Panc1 (cell line): ENCODE measurements around the gene PDCD10. TPM values are rescaled to one million over a fixed set of nuclear protein-coding genes. Genes with fewer than 3 reads are reported as not detected.

Source experiments
- ATAC-seq: fragments of 200-7000 bp; cut with Tn5 transposase; 2 replicates; pipeline ENCODE4 v1.9.1; 2020; ENCODE audit warnings: mild to moderate bottlenecking, moderate library complexity
- BruUV-seq: library from RNA; stranded (reverse); fragments of 400-500 nt; replicated peaks from 2 replicates; lab custom pipeline; 2021; lab: Mats Ljungman, UMichigan
- CTCF ChIA-PET: fragments of 300-600 bp; sonication (Branson Sonifier 250); formaldehyde crosslinking; loops from one replicate; lab custom pipeline; 2022; ENCODE audit warnings: antibody characterized with exemption; lab: Charles Lee
- POLR2A ChIA-PET: fragments of 300-600 bp; sonication (Branson Sonifier 250); formaldehyde crosslinking; loops from one replicate; lab custom pipeline; 2022; ENCODE audit warnings: antibody characterized with exemption; lab: Charles Lee
- DNase-seq: peaks from one replicate; pipeline ENCODE4 v3.0.0-alpha.2; 2010; ENCODE audit warnings: low read depth, low spot score
- H3K27ac ChIP-seq: 2 replicates; pipeline ENCODE4 v1.5.1; 2011; ENCODE audit warnings: mild to moderate bottlenecking, low read length, inconsistent platforms
- H3K27me3 ChIP-seq: fragments of 200-500 bp; sonication (Bioruptor generic); 2 replicates; pipeline ENCODE4 v1.6.0; 2014; ENCODE audit warnings: low read length, inconsistent platforms; ENCODE audit not compliant: control insufficient read depth, insufficient read depth
- H3K36me3 ChIP-seq: fragments of 200-500 bp; sonication (Bioruptor generic); 2 replicates; pipeline ENCODE4 v1.5.1; 2014; ENCODE audit warnings: inconsistent platforms, mild to moderate bottlenecking, low read length, moderate library complexity; ENCODE audit not compliant: control insufficient read depth, insufficient read depth
- H3K4me1 ChIP-seq: 2 replicates; pipeline ENCODE4 v1.5.1; 2011; ENCODE audit warnings: inconsistent platforms, mild to moderate bottlenecking, low read length, moderate library complexity; ENCODE audit not compliant: control insufficient read depth, insufficient read depth
- H3K4me3 ChIP-seq, 2 experiments: 2 replicates each; pipeline ENCODE4 v1.5.1; 2011 to 2012; ENCODE audit warnings: low read depth in 2 of 2, low read length in 2 of 2, mild to moderate bottlenecking in 2 of 2, inconsistent platforms in 1 of 2, moderate library complexity in 1 of 2
- H3K9me3 ChIP-seq: fragments of 200-500 bp; sonication (Bioruptor generic); 2 replicates; pipeline ENCODE4 v1.5.1; 2014; ENCODE audit warnings: low read depth, mild to moderate bottlenecking, inconsistent platforms, low read length, moderate library complexity; ENCODE audit not compliant: control insufficient read depth, insufficient read depth
- CTCF ChIP-seq: fragments of 450-650 bp; IDR thresholded peaks from 2 replicates; pipeline ENCODE4 v1.5.1; 2017; ENCODE audit warnings: mild to moderate bottlenecking
- POLR2AphosphoS5 ChIP-seq: IDR thresholded peaks from 2 replicates; pipeline ENCODE4 v1.6.1; 2012; ENCODE audit warnings: mild to moderate bottlenecking, low read depth, low read length, moderate library complexity
- REST ChIP-seq, 2 experiments: IDR thresholded peaks; 2 replicates each; pipeline ENCODE4 v1.6.1; 2011 to 2012; ENCODE audit warnings: low read depth in 2 of 2, control low read depth in 1 of 2, low read length in 1 of 2, mild to moderate bottlenecking in 1 of 2, moderate library complexity in 1 of 2; ENCODE audit not compliant: insufficient read depth in 1 of 2
- SIN3A ChIP-seq: IDR thresholded peaks from 2 replicates; pipeline ENCODE4 v1.6.1; 2012; ENCODE audit warnings: low read depth, mild to moderate bottlenecking, low read length, moderate library complexity, borderline replicate concordance; ENCODE audit not compliant: insufficient read depth
- TCF7L2 ChIP-seq: IDR thresholded peaks from 2 replicates; pipeline ENCODE4 v1.6.1; 2011; ENCODE audit warnings: mild to moderate bottlenecking, low read depth, low read length, inconsistent platforms
- in situ Hi-C: cut with HindIII; loops from 2 replicates; pipeline ENCODE4 v1.10.0; 2016; ENCODE audit warnings: low sequenced_read_pairs, low pct_unique_long_range_greater_than_20kb
- intact Hi-C: fragments of 100-400 bp; cut with micrococcal nuclease; formaldehyde crosslinking; loops from one replicate; pipeline ENCODE4 v1.10.0; 2022; ENCODE audit not compliant: unreplicated experiment
- total RNA-seq: library from RNA; stranded (reverse); gene quantifications from one replicate; pipeline ENCODE4 v1.2.1, GENCODE V29; 2021; ENCODE audit not compliant: unreplicated experiment

Gene PDCD10
- total RNA-seq, 1 experiment from 2014 or later: 83.5 TPM

- TF ChIP-seq TCF7L2 (no peak), REST (IDR thresholded peaks at IDR 0.05; ENCODE audit: insufficient read depth in 1 of 2, low read depth in 2 of 2, low read length in 1 of 2) (no peak), CTCF (no peak), SIN3A (no peak), POLR2AphosphoS5 (no peak)
- DNase-seq (no peak), ATAC-seq (no peak)
- H3K4me3 ChIP-seq: no peak overlapping the region
- intact Hi-C loops (no loop called here), in situ Hi-C loops (no loop called here)
- ChIA-PET POLR2A (no interaction called here), CTCF (no interaction called here)
- no TSS peak for BruUV-seq
- no peaks in the 10 kb centered on the region for H3K9me3 ChIP-seq
- no peak overlapping the region for H3K27ac ChIP-seq
- no peaks in the 10 kb centered on the region for H3K4me1 ChIP-seq
- H3K36me3 ChIP-seq: no peaks in the 10 kb centered on the region
- no peaks in the 10 kb centered on the region for H3K27me3 ChIP-seq
These were observed 65.0 kb downstream of the PDCD10 start for GRCh38 chr3:167669699-167670098.

- ChIA-PET CTCF (no interaction called here), POLR2A (interaction anchor here (0.5 kb wide), 1 partner anchor 649 kb away, joined by 9 read pairs; no protein-coding TSS in a partner anchor)
- DNase-seq (no peak), ATAC-seq (peak; percentile 26; the same call in 1 of the 2 replicates)
- intact Hi-C loops (no loop called here), in situ Hi-C loops (no loop called here)
- TF ChIP-seq POLR2AphosphoS5 (peak; percentile 41; the same call in 1 of the 2 replicates), TCF7L2 (no peak)
- H3K27me3 ChIP-seq: no peaks in the 10 kb centered on the region
- H3K4me3 ChIP-seq: no peak overlapping the region
- no peaks in the 10 kb centered on the region for H3K36me3 ChIP-seq
- no peaks in the 10 kb centered on the region for H3K4me1 ChIP-seq
- BruUV-seq: no TSS peak
- no peak overlapping the region for H3K27ac ChIP-seq
- H3K9me3 ChIP-seq: no peaks in the 10 kb centered on the region
These were observed 66.0 kb downstream of the PDCD10 start for GRCh38 chr3:167668651-167669050.

- ChIA-PET POLR2A (no interaction called here), CTCF (no interaction called here)
- TF ChIP-seq REST (IDR thresholded peaks at IDR 0.05; ENCODE audit: insufficient read depth in 1 of 2, low read depth in 2 of 2, low read length in 1 of 2) (no peak), SIN3A (no peak), POLR2AphosphoS5 (no peak), TCF7L2 (no peak), CTCF (no peak)
- ATAC-seq: no peak
- no peak for DNase-seq
- in situ Hi-C loops: no loop called here
- intact Hi-C loops: no loop called here
- H3K27ac ChIP-seq: no peak overlapping the region
- H3K4me3 ChIP-seq: no peak overlapping the region
- no peaks in the 10 kb centered on the region for H3K4me1 ChIP-seq
- H3K27me3 ChIP-seq: no peaks in the 10 kb centered on the region
- H3K36me3 ChIP-seq: no peaks in the 10 kb centered on the region
- no TSS peak for BruUV-seq
- no peaks in the 10 kb centered on the region for H3K9me3 ChIP-seq
These were observed 68.1 kb downstream of the PDCD10 start for GRCh38 chr3:167666563-167666962.
